CD4-positive, alpha-beta T cell treated with Interleukin-2 at 100 ng/mL for 4 hours (primary cell): ENCODE data around the gene BANP.
"Not testable (repeated sequence)": the region's sequence is repeated elsewhere in the genome, so short reads cannot be mapped to it uniquely, and the experiment has no call there.

Experiments
- DNase-seq: peaks from one replicate; pipeline ENCODE4 v3.0.0-alpha.2; 2020; ENCODE audit warnings: low spot score

BANP gene

DNA sequence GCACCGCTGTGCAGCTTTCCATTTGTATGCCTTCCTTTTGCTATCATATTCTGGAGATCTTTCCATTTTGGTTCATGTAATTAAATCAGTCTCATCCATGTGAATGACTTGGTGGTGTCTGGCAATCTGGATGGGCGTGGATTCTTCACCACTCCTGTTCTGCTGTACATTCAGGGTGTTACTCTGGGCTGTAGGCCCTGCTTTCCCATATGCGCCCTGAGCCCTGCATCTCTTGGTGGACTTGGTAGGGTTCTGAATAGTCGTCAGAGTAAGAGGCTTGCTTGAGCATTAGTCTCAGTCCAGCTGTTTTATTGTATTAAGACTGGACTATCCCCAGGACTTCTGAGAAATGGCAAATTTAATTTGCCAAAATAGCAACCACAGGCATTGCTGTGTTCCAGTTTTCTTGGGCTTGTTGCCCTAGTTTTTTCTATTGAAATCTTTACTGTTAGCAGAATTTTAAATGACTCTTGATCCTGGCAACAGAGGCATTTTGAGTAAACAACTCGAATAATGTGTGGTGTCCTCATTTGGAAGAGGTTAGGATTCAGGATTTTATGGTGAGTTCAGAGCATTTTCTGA, 14.9 kb downstream of the BANP start:
- no peak for DNase-seq

DNA sequence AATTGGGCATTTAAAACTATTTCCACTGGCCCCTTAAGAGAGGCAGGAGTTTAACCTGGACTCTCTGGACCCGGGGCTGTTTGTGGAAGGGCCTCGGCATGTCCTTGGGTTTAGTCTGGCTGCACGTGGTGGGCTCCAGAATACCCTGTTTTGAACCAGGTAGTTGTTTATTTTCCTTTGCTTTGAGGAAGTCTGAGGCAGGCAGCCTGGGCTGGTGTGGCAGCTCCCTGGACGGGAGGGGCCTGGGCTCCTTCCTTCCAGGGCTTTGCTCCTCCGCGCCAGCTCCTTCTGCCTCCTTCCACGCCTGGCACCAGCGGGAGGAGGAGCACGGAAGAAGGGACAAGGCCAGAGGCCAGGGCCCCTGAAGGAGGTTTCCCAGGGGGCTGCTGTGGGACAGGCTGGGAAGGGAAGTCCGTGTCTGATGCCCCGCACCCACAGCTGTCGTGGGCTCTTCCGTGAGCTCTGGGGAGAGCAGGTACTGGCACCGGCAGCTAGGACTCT, 15.5 kb downstream of the BANP start:
- no peak for DNase-seq

DNA sequence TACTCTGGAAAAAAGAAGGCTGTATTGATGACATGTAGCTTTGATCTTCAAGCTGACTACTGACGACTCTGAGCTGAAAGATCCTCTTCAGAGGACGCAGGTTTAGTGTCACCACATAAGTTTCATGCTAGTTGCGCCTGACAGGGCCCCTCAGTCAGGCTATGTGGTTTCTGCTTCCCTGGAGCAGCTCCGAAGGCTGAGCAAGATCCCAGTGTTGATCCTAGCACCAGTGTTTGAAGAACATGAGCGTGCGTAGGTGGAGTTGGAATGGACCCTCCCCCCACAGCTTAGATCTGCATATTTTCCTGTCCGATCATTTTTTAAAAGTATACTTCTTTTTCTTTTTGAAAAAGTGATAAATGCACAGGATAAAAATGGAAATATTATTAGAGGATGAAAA, 17.3 kb downstream of the BANP start:
- DNase-seq: no peak

DNA sequence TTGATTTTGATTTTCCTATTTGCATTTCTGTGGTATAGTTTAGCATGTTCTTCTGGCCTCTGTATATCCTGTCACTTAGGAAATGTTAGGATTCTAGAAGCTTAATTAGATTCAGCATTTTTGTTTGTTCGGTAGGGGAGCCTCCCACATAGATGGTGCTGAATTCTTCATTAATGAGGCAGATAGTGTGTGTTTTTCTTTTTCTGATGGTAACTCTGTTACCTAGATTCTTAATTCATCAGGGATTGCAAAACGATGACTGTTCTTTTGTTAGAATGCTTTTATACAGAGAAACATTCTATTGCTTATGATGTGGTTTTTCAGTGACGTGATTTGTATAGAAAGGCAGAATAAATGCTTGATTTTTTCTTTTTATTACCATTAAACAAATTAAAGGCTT, 19.0 kb downstream of the BANP start:
- no peak for DNase-seq

DNA sequence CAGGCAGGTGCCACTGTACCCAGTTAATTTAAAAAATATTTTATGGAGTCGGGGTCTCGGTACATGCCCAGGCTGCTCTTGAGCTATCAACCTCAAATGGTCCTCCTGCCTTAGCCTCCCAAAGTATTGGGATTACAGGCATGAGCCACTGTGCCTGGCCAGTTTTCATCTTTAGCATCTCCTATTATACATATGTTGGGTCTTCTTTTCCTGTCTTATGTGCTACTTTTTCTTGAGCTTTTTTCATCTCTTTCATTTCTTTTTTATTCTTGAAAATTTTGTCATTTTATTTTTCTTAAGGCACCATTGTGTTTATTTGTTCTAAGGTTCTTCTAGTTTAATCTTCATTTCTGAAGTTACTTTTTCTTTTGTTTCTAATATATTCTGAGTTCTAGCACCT, 20.7 kb downstream of the BANP start:
- DNase-seq: no peak

DNA sequence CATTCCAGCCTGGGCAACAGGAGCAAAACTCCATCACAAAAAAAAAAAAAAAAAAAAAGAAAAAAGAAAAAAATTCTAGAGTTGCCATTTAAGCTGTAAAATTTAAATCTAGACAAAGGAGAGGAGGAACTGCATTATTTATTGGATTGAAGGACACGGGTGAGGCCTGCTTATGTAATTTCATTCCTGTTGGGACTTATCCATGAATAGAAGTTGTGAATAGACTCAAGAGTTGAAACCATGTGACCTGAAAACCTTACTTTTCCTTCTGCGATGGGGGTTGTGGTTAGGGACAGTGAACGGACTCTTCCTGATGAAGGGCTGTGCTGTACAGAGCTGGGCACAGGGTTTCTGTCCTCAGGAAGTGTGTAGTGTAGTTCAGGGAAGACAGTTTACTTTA, 22.5 kb downstream of the BANP start:
- DNase-seq: no peak

DNA sequence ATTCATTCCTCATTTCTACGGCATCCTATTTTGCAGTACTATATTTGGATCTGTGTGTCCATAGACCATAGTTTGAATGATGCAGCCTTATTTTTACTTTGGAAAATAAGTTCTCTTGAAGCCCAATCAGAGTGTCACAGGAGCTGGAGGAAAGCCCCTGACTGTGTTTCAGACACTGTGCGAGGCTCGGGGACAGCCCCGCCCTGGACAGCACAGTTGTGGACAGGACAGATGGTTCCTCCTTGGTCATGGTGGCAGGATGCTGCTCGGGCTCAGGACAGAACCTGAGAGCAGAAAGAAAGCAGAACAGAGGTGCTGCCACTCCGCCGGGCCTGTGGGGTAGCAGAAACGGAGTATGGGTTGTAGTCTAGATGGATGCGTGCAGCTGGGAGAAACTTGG, 22.9 kb downstream of the BANP start:
- DNase-seq: no peak

DNA sequence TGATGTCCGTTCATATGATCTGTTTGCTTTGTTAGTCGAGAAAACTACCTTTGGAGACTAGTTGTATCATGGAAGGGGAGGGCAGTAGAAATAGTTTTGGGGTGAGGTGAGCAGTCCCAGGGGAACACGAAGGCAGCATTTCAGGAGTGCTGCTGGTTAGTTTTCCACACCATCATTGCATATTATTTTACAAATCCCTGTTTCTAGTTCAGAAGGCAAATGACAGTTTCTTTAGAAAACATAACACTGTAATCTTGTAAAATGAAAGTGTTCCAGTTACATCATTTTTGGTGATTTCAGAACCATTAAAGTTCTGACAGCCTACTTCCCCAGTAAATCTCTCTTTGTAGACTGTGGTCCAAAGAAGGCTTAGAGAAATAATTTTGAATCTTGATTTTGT, 25.4 kb downstream of the BANP start:
- no peak for DNase-seq

DNA sequence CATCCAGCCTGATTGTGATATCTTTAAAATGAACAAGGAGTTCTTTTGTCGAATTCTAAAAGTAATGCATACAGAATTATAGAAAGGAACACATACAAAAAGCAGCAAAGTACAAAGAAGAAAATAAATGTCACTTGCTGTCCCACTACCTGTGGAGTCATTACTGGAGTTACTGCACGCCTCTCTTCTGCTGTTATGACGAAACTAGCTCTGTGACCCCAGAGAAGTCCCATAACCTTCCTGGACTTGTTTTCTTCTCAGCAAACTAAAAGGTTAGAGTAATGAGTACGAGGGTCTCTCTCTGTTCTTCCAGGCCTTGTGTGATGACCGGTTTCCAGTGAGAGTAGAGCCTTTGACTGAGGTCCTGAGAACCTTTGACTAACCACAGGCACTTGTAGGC, 26.9 kb downstream of the BANP start:
- no peak for DNase-seq

DNA sequence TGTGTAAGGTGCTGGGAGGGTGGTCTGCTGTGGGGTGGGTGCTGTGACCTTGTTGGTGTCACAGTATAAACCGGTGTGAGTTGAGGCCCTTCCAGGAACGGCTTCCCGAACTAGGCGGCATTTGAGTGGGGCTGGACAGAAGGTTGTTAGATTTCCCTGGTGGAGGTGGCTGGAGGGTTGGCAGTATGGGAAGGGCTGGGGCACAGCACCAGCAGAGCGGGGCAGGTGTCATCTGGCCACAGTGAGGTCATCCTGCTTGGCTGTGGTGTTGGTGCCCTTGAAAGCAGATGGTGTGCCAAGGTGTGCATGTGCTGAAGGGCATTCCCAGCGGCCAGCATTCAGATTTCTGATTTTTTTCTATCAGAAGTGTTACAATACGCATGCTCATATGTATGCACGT, 28.1 kb downstream of the BANP start:
- no peak for DNase-seq

DNA sequence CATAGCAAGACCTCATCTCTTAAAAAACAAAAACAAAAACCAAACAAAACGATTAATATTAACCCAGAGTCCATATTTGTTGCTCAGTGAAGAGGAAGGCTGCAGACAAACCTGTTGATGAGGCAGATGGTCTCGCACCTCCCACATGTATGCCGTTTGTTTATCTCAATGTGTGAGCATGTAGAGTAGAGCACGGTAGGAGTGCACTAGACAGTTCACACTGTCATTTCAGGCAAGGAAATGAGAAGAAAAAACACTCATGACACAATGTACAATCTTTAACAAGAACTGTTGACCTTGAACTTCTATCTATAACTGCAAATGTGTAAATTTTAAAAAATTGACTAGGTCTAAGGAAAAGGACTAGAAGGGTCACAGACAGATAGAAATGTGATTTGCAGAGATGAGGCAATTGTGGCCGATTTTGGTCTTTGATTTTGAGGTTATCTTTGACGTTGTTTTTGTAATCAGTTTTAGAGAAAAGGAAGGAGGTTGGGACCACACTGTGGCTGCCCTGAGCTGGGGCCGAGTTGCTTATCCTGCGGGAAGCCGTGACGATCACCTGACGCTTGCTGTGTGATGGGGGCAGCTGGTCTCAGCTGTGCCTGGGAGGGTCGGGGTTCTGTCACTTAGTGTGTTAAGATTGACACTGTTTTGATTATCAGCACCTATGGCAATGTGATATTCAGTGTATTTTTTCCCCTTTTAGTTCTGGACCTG, 28.8 kb downstream of the BANP start:
- not testable (repeated sequence) for DNase-seq

DNA sequence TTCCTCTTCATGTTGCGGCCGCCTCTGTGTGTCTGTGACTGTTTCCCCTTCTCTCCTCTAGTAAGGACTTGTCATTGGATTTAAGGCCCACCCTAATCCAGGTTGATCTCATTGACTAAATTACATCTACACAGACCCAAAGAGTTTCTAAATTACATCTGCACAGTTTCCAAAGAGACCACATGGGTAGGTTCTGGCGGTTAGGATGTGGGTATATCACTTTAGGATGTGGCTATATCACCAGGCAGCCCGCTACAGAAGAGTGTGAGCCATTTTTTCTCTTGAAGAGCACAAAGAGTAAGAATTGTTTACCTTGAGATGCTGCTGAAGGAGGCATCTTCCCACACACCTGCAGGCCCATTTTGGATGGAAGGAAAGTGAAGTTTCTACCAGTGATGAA, 30.1 kb downstream of the BANP start:
- peak; percentile 10 for DNase-seq

DNA sequence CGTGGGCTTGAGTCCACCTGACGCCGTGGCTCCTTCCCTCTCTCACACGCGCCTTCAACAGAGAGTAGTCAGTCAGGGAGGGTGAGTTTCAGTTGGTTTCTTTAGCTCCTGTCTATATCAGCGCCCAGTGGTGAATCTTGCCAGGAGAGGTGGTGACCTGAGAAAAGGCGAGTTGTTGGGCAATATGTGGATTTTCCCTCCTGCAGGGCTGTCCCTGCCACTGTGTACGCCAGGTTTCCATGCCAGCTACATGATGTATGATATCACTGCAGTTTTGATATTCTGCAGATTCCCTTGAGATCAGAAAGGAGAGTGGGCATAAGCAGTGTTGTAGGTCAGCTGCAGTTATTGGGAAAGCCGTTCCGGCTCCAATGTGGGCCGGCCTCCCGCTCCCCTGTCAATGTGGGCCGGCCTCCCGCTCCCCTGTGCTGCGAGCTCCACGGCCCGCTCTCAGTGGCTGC, 31.4 kb downstream of the BANP start:
- no peak for DNase-seq

DNA sequence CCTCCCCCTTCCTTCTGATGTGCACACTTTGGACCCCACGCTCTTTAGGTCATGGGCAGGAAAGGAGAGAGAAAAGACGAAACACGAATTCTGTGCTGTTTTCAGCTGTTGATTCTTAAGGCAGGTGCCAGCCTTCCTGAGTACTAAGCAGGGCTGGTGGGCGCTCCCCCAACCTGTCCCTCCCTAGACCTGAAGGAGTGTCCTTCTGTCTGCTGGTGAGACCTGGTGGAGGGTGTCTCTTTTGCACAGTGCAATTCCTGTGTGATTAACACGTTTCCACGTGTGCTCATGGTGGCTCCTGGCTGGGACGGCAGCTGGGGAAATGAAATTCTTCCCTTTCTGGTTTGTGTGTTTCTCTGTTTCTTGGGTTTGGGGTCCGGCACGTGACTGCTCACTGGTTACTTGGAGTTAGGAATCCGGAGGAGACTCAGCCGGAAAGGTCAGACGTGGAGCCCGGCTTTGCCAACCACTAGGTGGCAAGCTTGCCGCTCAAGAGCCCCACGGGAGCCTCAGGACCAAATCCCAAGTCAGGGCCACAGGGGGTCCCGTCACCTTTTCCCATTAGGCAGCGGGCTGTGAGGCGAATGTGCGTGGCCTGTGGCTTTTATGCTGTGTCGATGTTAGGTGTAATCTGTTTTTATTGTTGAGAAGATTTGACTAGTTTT, 32.0 kb downstream of the BANP start:
- DNase-seq: not testable (repeated sequence)

DNA sequence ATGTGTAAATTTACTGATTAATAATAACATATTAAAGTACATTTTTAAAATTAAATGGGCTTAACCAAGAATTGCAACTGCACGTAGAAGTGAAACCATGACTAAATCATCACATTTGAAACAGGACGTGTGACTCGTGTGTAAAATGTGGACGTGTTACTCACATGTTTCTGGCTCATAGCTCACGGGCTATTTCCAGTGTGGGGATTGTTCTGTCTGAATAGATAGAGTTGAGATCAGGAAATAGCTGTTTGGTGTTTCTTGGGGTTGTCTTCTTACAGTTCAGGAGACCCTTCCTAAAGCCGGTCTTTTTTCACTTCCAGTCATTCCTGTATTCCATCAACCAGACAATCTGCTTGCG, 32.5 kb downstream of the BANP start:
- DNase-seq: not testable (repeated sequence)

DNA sequence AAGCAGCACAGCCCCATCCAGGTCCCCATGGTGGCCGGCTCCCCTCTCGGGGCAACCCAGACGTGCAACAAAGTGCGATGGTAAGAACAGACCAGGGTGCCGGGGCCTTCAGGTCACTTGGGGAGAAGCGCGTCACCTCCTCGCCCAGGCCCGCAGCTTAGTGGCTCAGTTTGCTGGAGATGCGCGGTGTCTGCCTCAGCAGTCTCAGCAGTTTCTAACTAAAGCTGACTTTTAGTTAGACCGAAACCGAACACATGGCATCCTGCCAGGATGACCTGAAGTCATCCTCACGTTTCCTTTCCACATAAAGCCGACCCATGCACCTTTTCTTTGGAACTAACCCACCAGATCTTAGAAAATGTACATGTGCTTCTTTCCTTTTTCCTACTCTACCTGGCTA, 32.9 kb downstream of the BANP start:
- not testable (repeated sequence) for DNase-seq

DNA sequence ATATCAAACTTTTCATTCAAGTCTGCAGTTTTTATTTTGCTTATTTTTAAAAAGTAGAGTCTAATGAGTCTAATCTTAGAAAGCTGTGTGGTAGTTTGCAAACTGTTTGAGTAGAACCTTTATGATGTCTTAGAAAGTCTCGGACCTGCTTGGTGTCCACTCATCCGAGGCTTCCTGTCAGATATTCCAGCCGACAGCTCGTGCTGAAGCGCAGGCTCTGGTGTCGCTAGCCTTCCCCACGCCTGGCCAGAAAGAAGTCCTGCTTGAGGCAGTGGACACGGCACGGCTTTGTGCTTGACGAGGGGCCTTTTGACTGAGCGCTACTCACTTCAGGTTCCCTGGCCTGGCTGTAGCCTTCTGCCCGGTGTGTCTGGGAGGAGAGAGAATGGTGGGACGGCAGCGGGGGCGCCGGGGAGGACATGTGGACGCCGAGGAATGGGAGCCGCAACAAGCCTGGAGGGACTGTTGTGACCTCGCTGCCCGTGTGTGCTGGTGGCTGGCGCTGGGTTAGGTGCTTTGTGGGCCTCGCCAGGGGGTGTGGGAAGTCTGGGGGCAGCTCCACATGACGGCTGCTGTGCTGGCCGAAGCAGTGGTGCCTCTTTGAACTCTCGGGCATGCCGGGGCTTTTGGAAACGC, 33.5 kb downstream of the BANP start:
- DNase-seq: no peak

DNA sequence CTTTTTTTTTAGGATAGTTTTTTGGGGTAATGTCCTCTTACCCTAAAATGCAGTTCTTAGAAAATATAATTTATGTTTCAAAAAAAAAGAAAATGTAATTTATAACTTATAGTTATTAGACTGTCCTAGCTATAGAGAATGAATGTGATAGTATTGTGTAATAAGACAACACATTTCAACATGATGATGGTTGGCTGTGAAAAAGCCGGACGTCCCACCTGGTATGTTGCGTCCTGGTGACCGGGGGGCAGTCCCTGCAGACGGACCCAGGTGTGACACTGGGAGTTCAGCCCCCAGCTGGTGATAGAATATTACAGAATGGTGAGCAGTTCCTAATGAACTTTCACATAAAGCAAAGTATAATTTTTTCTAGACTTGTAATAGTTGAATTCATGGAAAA, 34.3 kb downstream of the BANP start:
- not testable (repeated sequence) for DNase-seq

DNA sequence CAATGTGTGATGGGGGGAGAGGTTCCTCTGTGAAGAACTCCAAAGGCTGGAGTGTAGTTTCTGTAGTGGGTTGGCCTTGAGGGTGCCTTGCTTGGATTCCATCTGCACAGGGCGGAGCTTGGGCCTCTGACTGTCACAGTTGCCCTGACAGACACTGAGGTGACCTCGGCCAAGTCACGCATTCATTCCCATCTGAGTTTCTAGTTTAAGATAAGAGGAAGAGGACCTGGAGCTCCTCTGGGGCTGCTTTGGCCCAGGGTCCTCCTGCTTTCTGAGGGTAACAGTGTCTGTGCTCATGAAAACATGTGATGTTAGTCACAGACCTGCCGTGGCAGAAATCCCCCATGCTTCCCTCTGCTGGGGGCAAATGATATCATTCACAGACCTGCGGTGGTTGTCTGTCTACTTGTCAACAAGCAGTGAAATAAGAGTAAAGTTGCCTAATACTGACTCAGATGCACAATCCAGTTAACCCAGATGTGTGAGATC, 35.2 kb downstream of the BANP start:
- DNase-seq: peak; percentile 9

DNA sequence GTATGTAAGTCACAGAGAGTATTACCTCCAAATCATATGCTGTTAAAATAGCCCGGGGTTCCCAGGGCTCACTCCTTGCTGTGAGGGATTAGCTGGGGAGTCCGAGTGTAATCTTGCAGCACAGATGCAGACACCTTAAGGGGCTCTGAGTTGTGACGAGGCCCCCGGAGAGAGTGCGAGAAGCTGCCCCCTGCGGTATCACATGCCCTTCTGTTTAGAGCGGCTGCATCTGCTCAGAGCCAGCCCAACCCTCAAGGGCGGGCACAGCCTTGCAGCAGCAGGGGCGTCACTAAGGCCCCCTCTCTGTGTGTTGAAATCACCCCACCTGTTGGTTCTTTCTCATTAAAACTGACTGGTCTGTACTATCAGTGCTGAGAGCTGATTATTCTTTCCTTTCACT, 37.4 kb downstream of the BANP start:
- DNase-seq: not testable (repeated sequence)

DNA sequence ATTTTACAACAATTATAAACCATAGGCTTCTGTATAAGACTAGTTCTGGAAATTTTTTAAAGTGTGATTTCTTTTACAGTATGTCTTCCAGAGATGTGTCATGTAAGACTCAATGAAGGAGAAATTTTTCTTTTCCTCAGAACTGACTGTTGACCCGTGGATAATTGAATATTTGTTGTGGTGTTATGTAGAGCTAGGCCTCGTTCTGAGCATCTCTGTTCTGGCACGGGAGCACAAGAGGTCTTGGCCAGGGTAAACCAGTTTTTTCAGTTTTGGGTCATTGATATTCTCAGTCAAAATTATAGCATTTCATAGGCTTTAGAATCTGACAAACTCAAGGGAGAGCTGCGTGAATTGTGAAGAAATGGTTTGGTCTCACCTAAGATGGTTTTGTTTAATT, 39.0 kb downstream of the BANP start:
- not testable (repeated sequence) for DNase-seq

DNA sequence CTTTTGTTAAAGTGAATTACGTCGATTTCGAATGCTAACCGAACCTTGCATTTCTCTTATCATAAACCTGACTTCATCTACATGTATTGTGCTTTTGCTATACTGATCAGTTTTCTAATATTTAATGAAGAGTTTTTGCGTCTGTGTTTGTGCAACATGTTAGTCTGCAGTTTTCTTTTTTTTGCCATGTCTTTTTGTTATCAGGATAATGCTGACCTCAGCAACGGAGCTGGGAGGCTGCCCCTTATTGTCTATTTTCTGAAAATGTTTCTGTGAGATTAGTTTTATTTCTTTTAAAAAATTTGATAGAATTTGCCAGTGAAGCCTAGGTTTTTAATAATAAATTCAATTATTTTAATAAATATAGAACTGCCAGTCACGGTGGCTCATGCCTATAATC, 40.9 kb downstream of the BANP start:
- not testable (repeated sequence) for DNase-seq

DNA sequence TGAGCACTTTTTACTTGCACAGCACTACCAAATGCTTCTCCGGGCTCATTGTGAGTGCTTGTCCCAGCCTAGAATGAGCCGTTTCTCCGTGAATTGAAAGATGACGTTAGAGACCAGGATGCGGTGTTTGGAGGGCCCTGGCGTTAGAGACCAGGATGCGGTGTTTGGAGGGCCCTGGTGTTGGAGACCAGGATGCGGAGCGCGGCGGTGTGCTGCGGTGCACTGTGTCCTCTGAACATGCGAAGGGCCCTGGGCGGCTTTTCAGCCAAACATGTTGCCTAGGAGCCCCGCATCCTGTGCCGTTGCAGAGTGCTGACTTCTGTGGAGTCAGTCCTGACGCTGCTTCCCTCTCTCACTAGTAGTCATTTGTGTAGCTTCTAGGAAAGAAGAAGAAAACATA, 42.7 kb downstream of the BANP start:
- no peak for DNase-seq
